ENCODE data around the gene SNX6. TPM values are rescaled to one million over a fixed set of nuclear protein-coding genes. Genes with fewer than 3 reads are reported as not detected.
A peak's percentile ranks its signal among the peaks of the same experiment; 100 is the strongest.

The SNX6 gene
- total RNA-seq, result 89.8 TPM
- 10 to 100 TPM; 61.6 to 89.5 (median 70.3) TPM for polyA plus RNA-seq (ENCODE audit: insufficient read depth in 1 of 8, insufficient read length in 8 of 8, low replicate concordance in 1 of 8)
- long read RNA-seq, donor 1, transcript SNX6-202 (13 exons, 3,398 nt), result major isoform, 6 of 12 reads
- long read RNA-seq, donor 1, transcript SNX6-201 (14 exons, 2,001 nt), result minor isoform, 5 of 12 reads
- long read RNA-seq, donor 1, partial matches to known transcripts, result 0 of 12 reads
- long read RNA-seq, donor 1, other reads (novel, unspliced or antisense), result 0 of 12 reads
- long read RNA-seq, donor 2, partial matches to known transcripts, result 0 of 2 reads
- long read RNA-seq, donor 2, other reads (novel, unspliced or antisense), result 0 of 2 reads
- long read RNA-seq, donor 3, transcript SNX6-201 (14 exons, 2,001 nt), result major isoform, 17 of 25 reads
- long read RNA-seq, donor 3, transcript SNX6-202 (13 exons, 3,398 nt), result minor isoform, 8 of 25 reads
- long read RNA-seq, donor 3, partial matches to known transcripts, result 0 of 25 reads
- long read RNA-seq, donor 3, other reads (novel, unspliced or antisense), result 0 of 25 reads
- long read RNA-seq, donor 4, transcript SNX6-201 (14 exons, 2,001 nt), result major isoform, 11 of 19 reads
- long read RNA-seq, donor 4, partial matches to known transcripts, result 6 of 19 reads
- long read RNA-seq, donor 4, other reads (novel, unspliced or antisense), result 0 of 19 reads
- long read RNA-seq, donor 5, transcript SNX6-202 (13 exons, 3,398 nt), result minor isoform, 6 of 61 reads
- long read RNA-seq, donor 5, transcript SNX6-201 (14 exons, 2,001 nt), result major isoform, 43 of 61 reads
- long read RNA-seq, donor 5, partial matches to known transcripts, result 11 of 61 reads
- long read RNA-seq, donor 5, other reads (novel, unspliced or antisense), result 0 of 61 reads
- long read RNA-seq, donor 6, transcript SNX6-201 (14 exons, 2,001 nt), result major isoform, 27 of 43 reads
- long read RNA-seq, donor 6, partial matches to known transcripts, result 8 of 43 reads
- long read RNA-seq, donor 6, other reads (novel, unspliced or antisense), result 6 of 43 reads
- long read RNA-seq, donor 7, transcript SNX6-201 (14 exons, 2,001 nt), result minor isoform, 8 of 24 reads
- long read RNA-seq, donor 7, transcript SNX6-202 (13 exons, 3,398 nt), result major isoform, 9 of 24 reads
- long read RNA-seq, donor 7, partial matches to known transcripts, result 7 of 24 reads
- long read RNA-seq, donor 7, other reads (novel, unspliced or antisense), result 0 of 24 reads
- long read RNA-seq, donor 8, transcript SNX6-202 (13 exons, 3,398 nt), result minor isoform, 6 of 25 reads
- long read RNA-seq, donor 8, transcript SNX6-201 (14 exons, 2,001 nt), result major isoform, 19 of 25 reads
- long read RNA-seq, donor 8, partial matches to known transcripts, result 0 of 25 reads
- long read RNA-seq, donor 8, other reads (novel, unspliced or antisense), result 0 of 25 reads
- long read RNA-seq, donor 9, transcript SNX6-201 (14 exons, 2,001 nt), result major isoform, 14 of 16 reads
- long read RNA-seq, donor 9, partial matches to known transcripts, result 0 of 16 reads
- long read RNA-seq, donor 9, other reads (novel, unspliced or antisense), result 0 of 16 reads
- long read RNA-seq, donor 10, transcript SNX6-202 (13 exons, 3,398 nt), result minor isoform, 10 of 34 reads
- long read RNA-seq, donor 10, transcript SNX6-201 (14 exons, 2,001 nt), result major isoform, 24 of 34 reads
- long read RNA-seq, donor 10, partial matches to known transcripts, result 0 of 34 reads
- long read RNA-seq, donor 10, other reads (novel, unspliced or antisense), result 0 of 34 reads
- long read RNA-seq, donor 11, transcript SNX6-201 (14 exons, 2,001 nt), result major isoform, 23 of 43 reads
- long read RNA-seq, donor 11, partial matches to known transcripts, result 16 of 43 reads
- long read RNA-seq, donor 11, other reads (novel, unspliced or antisense), result 0 of 43 reads

GRCh38 chr14:34629657-34630529 lies at the start of gene SNX6:
TSS of gene SNX6 (minus strand) at chr14:34630148. CDS start at chr14:34630116, 32 bp downstream.
- Histone ChIP-seq H3K4me3 (ENCODE audit: low read length) (peak within 1 kb of the TSS; percentile 89), H3K27ac (ENCODE audit: low read length) (peak within 1 kb of the TSS; percentile 91), H3K36me3 (ENCODE audit: control insufficient read depth, insufficient read depth, low read length) (peaks cover 3% of the 10 kb centered on the region), H3K9me3 (replicated peaks; ENCODE audit: control insufficient read depth, low read depth, low read length) (no peaks in the 10 kb centered on the region), H3K27me3 (ENCODE audit: control insufficient read depth, insufficient read depth, low read length) (no peaks in the 10 kb centered on the region), H3K4me1 (ENCODE audit: control insufficient read depth, insufficient read depth, low read length) (peaks cover 7% of the 10 kb centered on the region)
- peak; percentile 92 for DNase-seq
- under 1% methylated on average over 70 of the region's 84 CpGs for WGBS (ENCODE audit: insufficient coverage)

GRCh38 chr14:34678735-34679134 lies 48.8 kb upstream of the SNX6 start:
- H3K4me3 ChIP-seq (ENCODE audit: low read length), result no peak overlapping the region
- H3K27ac ChIP-seq (ENCODE audit: low read length), result peak overlapping the region; percentile 84

GRCh38 chr14:34678306-34678705 lies 48.4 kb upstream of the SNX6 start:
- 80% methylated on average over 2 of the region's 7 CpGs for WGBS (ENCODE audit: insufficient coverage)
- H3K9me3 ChIP-seq (replicated peaks; ENCODE audit: control insufficient read depth, low read depth, low read length), result no peaks in the 10 kb centered on the region
- H3K27ac ChIP-seq (ENCODE audit: low read length), result peak overlapping the region; percentile 84
- H3K4me1 ChIP-seq (ENCODE audit: control insufficient read depth, insufficient read depth, low read length), result peaks cover 20% of the 10 kb centered on the region
- H3K4me3 ChIP-seq (ENCODE audit: low read length), result peak overlapping the region; percentile 5
- no peaks in the 10 kb centered on the region for H3K36me3 ChIP-seq (ENCODE audit: control insufficient read depth, insufficient read depth, low read length)
- peak; percentile 21 for DNase-seq
- H3K27me3 ChIP-seq (ENCODE audit: control insufficient read depth, insufficient read depth, low read length), result no peaks in the 10 kb centered on the region

More at GRCh38 chr14:34678735-34679134, 48.8 kb upstream of the SNX6 start:
- DNase-seq, result no peak
- no peaks in the 10 kb centered on the region for H3K27me3 ChIP-seq (ENCODE audit: control insufficient read depth, insufficient read depth, low read length)
- WGBS (ENCODE audit: insufficient coverage), result 100% methylated on average over 1 of the region's 8 CpGs
- no peaks in the 10 kb centered on the region for H3K9me3 ChIP-seq (replicated peaks; ENCODE audit: control insufficient read depth, low read depth, low read length)
- no peaks in the 10 kb centered on the region for H3K36me3 ChIP-seq (ENCODE audit: control insufficient read depth, insufficient read depth, low read length)
- peaks cover 21% of the 10 kb centered on the region for H3K4me1 ChIP-seq (ENCODE audit: control insufficient read depth, insufficient read depth, low read length)

- Histone ChIP-seq H3K27me3 (ENCODE audit: control insufficient read depth, insufficient read depth, low read length) (no peaks in the 10 kb centered on the region), H3K4me1 (ENCODE audit: control insufficient read depth, insufficient read depth, low read length) (peaks cover 14% of the 10 kb centered on the region), H3K27ac (ENCODE audit: low read length) (no peak overlapping the region), H3K36me3 (ENCODE audit: control insufficient read depth, insufficient read depth, low read length) (no peaks in the 10 kb centered on the region), H3K4me3 (ENCODE audit: low read length) (no peak overlapping the region), H3K9me3 (replicated peaks; ENCODE audit: control insufficient read depth, low read depth, low read length) (no peaks in the 10 kb centered on the region)
- DNase-seq, result no peak
- WGBS (ENCODE audit: insufficient coverage), result 88% methylated on average over 5 of the region's 7 CpGs
These were observed 46.7 kb upstream of the SNX6 start for GRCh38 chr14:34676516-34677211.

- Histone ChIP-seq H3K4me1 (ENCODE audit: control insufficient read depth, insufficient read depth, low read length) (peaks cover 8% of the 10 kb centered on the region), H3K4me3 (ENCODE audit: low read length) (no peak overlapping the region), H3K27ac (ENCODE audit: low read length) (no peak overlapping the region), H3K27me3 (ENCODE audit: control insufficient read depth, insufficient read depth, low read length) (no peaks in the 10 kb centered on the region), H3K36me3 (ENCODE audit: control insufficient read depth, insufficient read depth, low read length) (no peaks in the 10 kb centered on the region), H3K9me3 (replicated peaks; ENCODE audit: control insufficient read depth, low read depth, low read length) (no peaks in the 10 kb centered on the region)
- no peak for DNase-seq
- no CpG with 5 or more reads among the region's 1 CpG for WGBS (ENCODE audit: insufficient coverage)
These were observed 43.8 kb upstream of the SNX6 start for GRCh38 chr14:34673702-34674101.

GRCh38 chr14:34671716-34672115 lies 41.8 kb upstream of the SNX6 start:
- no CpG with 5 or more reads among the region's 6 CpGs for WGBS (ENCODE audit: insufficient coverage)
- Histone ChIP-seq H3K4me3 (ENCODE audit: low read length) (no peak overlapping the region), H3K27me3 (ENCODE audit: control insufficient read depth, insufficient read depth, low read length) (no peaks in the 10 kb centered on the region), H3K9me3 (replicated peaks; ENCODE audit: control insufficient read depth, low read depth, low read length) (no peaks in the 10 kb centered on the region), H3K4me1 (ENCODE audit: control insufficient read depth, insufficient read depth, low read length) (peaks cover under 1% of the 10 kb centered on the region), H3K36me3 (ENCODE audit: control insufficient read depth, insufficient read depth, low read length) (no peaks in the 10 kb centered on the region), H3K27ac (ENCODE audit: low read length) (no peak overlapping the region)
- DNase-seq, result peak; percentile 32

GRCh38 chr14:34668111-34668510 lies 38.2 kb upstream of the SNX6 start:
- no peaks in the 10 kb centered on the region for H3K36me3 ChIP-seq (ENCODE audit: control insufficient read depth, insufficient read depth, low read length)
- no peaks in the 10 kb centered on the region for H3K27me3 ChIP-seq (ENCODE audit: control insufficient read depth, insufficient read depth, low read length)
- DNase-seq, result no peak
- H3K4me1 ChIP-seq (ENCODE audit: control insufficient read depth, insufficient read depth, low read length), result no peaks in the 10 kb centered on the region
- no peak overlapping the region for H3K4me3 ChIP-seq (ENCODE audit: low read length)
- WGBS (ENCODE audit: insufficient coverage), result 40% methylated on average over 1 of the region's 2 CpGs
- no peak overlapping the region for H3K27ac ChIP-seq (ENCODE audit: low read length)
- H3K9me3 ChIP-seq (replicated peaks; ENCODE audit: control insufficient read depth, low read depth, low read length), result no peaks in the 10 kb centered on the region

- H3K36me3 ChIP-seq (ENCODE audit: control insufficient read depth, insufficient read depth, low read length), result no peaks in the 10 kb centered on the region
- no peak overlapping the region for H3K4me3 ChIP-seq (ENCODE audit: low read length)
- no peaks in the 10 kb centered on the region for H3K27me3 ChIP-seq (ENCODE audit: control insufficient read depth, insufficient read depth, low read length)
- peak overlapping the region; percentile 13 for H3K27ac ChIP-seq (ENCODE audit: low read length)
- WGBS (ENCODE audit: insufficient coverage), result 94% methylated on average over 5 of the region's 7 CpGs
- no peaks in the 10 kb centered on the region for H3K4me1 ChIP-seq (ENCODE audit: control insufficient read depth, insufficient read depth, low read length)
- no peaks in the 10 kb centered on the region for H3K9me3 ChIP-seq (replicated peaks; ENCODE audit: control insufficient read depth, low read depth, low read length)
- DNase-seq, result no peak
These were observed 37.1 kb upstream of the SNX6 start for GRCh38 chr14:34667007-34667406.
